22Rv1 (cell line): ENCODE measurements around the gene NMNAT3.

Source experiments
- CTCF ChIP-seq: fragments of 450-650 bp; IDR thresholded peaks from 2 replicates; pipeline ENCODE4 v1.5.1; 2017; ENCODE audit warnings: mild to moderate bottlenecking
- ZFX ChIP-seq: fragments of 450-650 bp; IDR thresholded peaks from 2 replicates; pipeline ENCODE4 v1.6.1; 2017; ENCODE audit warnings: antibody characterized with exemption, borderline replicate concordance

- TF ChIP-seq CTCF, result peak; percentile 65
- no peak for TF ChIP-seq ZFX
These were observed 157.6 kb downstream of the NMNAT3 start for GRCh38 chr3:139519998-139520737.
